Sigmoid colon (tissue), 4 donors: Measurements from ENCODE around the gene TENM3.

ENCODE experiments used
- CTCF ChIP-seq, 4 experiments: fragments of 450-650 bp in 3 of 4; fragments of 200-600 bp in 1 of 4; IDR thresholded peaks; one replicate each; pipeline ENCODE4 v1.5.1; 2016 to 2019; ENCODE audit warnings: antibody characterized with exemption in 4 of 4, mild to moderate bottlenecking in 3 of 4, moderate library complexity in 2 of 4
- EP300 ChIP-seq, 4 donors: sonication (generic); formaldehyde crosslinking; IDR thresholded peaks; one replicate each; pipeline ENCODE4 v1.6.1; 2017; ENCODE audit warnings: antibody characterized with exemption in 4 of 4
- POLR2A ChIP-seq, 2 donors: fragments of 450-650 bp; IDR thresholded peaks; one replicate each; pipeline ENCODE4 v1.6.1; 2016; ENCODE audit warnings: antibody characterized with exemption in 2 of 2, mild to moderate bottlenecking in 2 of 2, moderate library complexity in 2 of 2
- POLR2AphosphoS5 ChIP-seq, 4 donors: sonication (generic); formaldehyde crosslinking; IDR thresholded peaks; one replicate each; pipeline ENCODE4 v1.6.1; 2017; ENCODE audit warnings: antibody characterized with exemption in 4 of 4

GRCh38 chr4:182768838-182769237 lies 525.6 kb downstream of the TENM3 start:
- TF ChIP-seq EP300 (IDR thresholded peaks at IDR 0.05) (no peak), CTCF (IDR thresholded peaks at IDR 0.05) (no peak), POLR2AphosphoS5 (IDR thresholded peaks at IDR 0.05) (no peak), POLR2A (IDR thresholded peaks at IDR 0.05) (no peak)
